Stimulated activated CD8-positive, alpha-beta memory T cell treated with anti-CD3 and anti-CD28 coated beads, Interleukin-7, amount 100 ng/mL, for 1 hour (primary cell): ENCODE results near the gene HIP1R.

Experiments used
- DNase-seq, 2 donors: peaks; one replicate each; pipeline ENCODE4 v3.0.0-alpha.2; 2020; ENCODE audit warnings: low read depth in 2 of 2

Gene HIP1R

DNA sequence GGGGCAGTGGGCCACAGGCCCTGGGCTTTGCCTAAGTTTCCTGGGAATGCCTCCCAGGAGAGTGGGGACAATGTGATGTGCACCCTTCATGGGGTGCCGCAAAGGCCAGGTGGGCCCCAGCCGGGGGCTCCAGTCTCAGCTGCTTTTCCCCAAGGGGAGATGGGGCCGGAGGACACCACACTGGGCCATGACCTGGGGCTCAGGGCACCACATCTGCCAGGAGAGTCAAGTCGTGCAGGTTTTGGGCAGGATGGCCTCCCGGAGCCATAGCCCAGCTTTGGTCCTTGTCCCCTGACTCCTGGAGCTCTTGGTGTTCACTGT, 12.2 kb downstream of the HIP1R start:
- no peak for DNase-seq

GRCh38 chr12:122847921-122848421, 12.7 kb downstream of the HIP1R start:
- no peak for DNase-seq

GRCh38 chr12:122848471-122849351, 13.5 kb downstream of the HIP1R start:
- no peak for DNase-seq

DNA sequence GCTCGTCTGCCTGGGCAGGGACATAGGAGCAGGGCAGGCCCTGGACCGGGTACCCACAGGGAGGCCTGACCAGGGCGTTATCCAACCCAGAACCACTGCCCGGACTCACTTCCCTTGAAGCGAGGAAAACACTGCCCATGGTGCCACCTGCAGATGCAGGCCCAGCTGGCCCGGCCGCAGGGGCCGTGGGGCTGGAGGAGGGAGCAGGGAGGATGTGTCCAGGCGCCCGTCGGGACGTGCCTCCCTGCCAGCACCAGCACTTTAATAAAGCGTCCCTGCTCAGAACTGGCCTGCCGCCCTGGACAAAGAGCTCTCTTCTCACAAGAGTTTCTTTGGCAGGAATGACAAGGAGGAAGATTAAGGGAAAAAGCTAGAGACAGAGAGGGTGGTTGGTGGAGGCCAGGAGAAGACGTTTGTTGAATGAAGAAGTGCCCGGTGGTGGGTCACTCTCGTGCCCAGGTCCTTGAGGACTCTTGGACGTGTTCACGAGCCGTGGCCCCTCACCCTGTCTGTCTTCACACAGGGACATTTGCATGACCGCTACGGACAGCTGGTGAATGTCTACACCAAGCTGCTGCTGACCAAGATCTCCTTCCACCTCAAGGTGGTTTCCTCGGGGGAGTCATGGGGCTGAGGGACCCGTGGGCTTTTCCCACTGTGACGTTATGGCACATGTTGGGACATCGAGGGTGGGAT, 14.2 kb downstream of the HIP1R start:
- DNase-seq = no peak

DNA sequence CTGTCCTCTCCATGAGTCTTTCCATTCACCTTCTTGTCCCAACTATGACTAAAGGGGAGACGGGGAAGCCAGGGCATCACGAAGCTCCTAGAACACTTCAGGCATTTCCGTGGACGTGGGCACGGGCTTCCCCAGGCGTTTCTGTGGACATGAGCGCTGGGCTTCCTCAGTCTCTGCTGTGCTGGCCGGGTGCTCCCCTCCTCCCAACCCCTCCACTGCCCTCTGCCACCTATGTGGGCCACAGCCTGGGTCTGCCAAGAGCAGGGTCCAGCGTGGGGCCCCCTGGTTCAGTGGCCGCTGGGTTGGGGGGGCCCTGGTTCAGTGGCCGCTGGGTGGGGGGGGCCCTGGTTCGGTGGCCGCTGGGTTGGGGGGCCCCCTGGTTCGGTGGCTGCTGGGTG, 14.8 kb downstream of the HIP1R start:
- no peak for DNase-seq

GRCh38 chr12:122850695-122851350, 15.6 kb downstream of the HIP1R start:
- DNase-seq = no peak

DNA sequence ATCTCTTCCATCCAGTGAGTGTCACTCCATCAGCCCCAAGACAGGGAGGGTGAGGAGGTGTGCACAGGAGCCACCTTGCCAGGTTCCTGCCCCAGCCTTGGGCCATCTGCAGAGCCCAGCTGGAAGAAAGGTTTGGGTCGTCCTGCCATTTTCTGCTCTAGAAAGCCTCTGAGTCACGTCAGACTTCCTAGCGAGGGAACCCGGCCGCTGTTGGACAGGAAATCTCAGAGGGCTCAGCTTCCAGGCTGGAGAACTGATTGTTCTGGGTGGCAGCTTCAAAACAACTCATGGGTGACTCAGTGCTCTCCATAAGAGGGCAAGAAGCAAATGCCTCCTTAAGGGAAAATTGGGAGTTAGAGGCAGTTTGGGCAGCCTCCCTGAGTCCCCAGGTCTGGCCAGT, 16.6 kb downstream of the HIP1R start:
- DNase-seq = no peak

GRCh38 chr12:122852336-122853275, 17.3 kb downstream of the HIP1R start:
- DNase-seq = no peak

- DNase-seq = no peak
Observed at GRCh38 chr12:122853582-122854245, 18.5 kb downstream of the HIP1R start.

DNA sequence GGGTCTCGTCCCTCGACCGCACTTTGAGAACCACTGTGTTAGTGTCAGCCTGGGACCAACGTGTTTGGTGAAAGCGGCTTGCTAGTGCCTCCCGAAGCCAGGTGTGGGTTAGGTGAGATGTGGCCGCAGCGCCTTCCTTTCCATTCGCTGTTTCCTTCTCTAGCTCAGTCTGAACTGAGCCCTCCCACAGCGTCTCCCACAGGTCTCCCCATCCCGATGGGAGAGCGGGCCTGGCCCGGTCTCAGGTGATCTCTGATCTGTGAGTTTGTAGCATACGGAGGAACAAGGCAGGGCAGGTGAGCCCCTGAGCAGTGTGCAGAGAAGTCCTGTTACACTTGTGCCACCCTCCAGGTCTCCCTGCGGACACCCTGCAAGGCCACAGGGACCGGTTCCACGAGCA, 19.3 kb downstream of the HIP1R start:
- no peak for DNase-seq

- no peak for DNase-seq
Observed at GRCh38 chr12:122855071-122855829, 20.0 kb downstream of the HIP1R start.

- DNase-seq = no peak
Observed at GRCh38 chr12:122855928-122856831, 20.9 kb downstream of the HIP1R start.

DNA sequence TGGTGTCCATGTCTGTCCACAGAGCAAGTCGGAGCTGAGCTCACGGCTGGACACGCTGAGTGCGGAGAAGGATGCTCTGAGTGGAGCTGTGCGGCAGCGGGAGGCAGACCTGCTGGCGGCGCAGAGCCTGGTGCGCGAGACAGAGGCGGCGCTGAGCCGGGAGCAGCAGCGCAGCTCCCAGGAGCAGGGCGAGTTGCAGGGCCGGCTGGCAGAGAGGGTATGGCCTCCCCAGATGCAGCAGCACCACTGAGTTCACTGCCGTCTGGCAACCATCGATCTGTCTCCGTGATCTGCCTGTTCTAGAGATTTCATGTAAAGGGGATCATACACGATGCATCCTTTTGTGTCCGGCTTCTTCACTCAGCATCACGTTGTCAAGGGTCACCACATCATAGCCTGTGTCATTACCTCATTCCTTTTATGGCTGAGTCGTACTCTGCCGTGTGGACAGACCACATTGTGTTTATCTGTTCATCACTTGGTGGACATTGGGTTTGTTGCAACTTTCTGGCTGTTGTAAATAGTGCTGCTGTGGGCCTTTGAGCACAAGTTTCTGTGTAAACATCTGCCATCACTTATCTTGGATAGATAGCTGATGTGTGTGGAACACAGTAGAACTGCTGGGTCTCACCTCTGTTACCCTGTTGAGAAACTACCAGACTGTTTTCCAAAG, 21.9 kb downstream of the HIP1R start:
- no peak for DNase-seq

- DNase-seq = no peak
Observed at GRCh38 chr12:122858171-122858570, 22.9 kb downstream of the HIP1R start.

- DNase-seq = no peak
Observed at GRCh38 chr12:122858591-122859302, 23.5 kb downstream of the HIP1R start.

GRCh38 chr12:122859303-122860039, 24.2 kb downstream of the HIP1R start:
- no peak for DNase-seq
